Hepatocyte (in vitro differentiated cells): ENCODE results near the gene DCPS. TPM values are rescaled to one million over a fixed set of nuclear protein-coding genes. Genes with fewer than 3 reads are reported as not detected.

Experiments
- DNase-seq: peaks from one replicate; pipeline ENCODE4 v3.0.0-alpha.2; 2016; ENCODE audit warnings: low spot score
- H2AFZ ChIP-seq: fragments of 200-600 bp; sonication (generic); 2 replicates; pipeline ENCODE4 v1.6.0; 2016; ENCODE audit warnings: antibody characterized with exemption, mild to moderate bottlenecking
- H3K27ac ChIP-seq: fragments of 200-600 bp; sonication (generic); 2 replicates; pipeline ENCODE4 v1.5.1; 2016; ENCODE audit warnings: mild to moderate bottlenecking
- H3K27me3 ChIP-seq: fragments of 200-600 bp; sonication (generic); 2 replicates; pipeline ENCODE4 v1.6.1; 2016
- H3K36me3 ChIP-seq: fragments of 200-600 bp; sonication (generic); replicated peaks from 2 replicates; pipeline ENCODE4 v1.5.1; 2016; ENCODE audit warnings: low read depth; ENCODE audit not compliant: insufficient read depth
- H3K4me1 ChIP-seq: fragments of 200-600 bp; sonication (generic); 2 replicates; pipeline ENCODE4 v1.5.1; 2016; ENCODE audit warnings: mild to moderate bottlenecking, moderate library complexity; ENCODE audit not compliant: insufficient read depth
- H3K4me2 ChIP-seq: fragments of 200-600 bp; sonication (generic); 2 replicates; pipeline ENCODE4 v1.6.0; 2016
- H3K4me3 ChIP-seq: fragments of 200-600 bp; sonication (generic); 2 replicates; pipeline ENCODE4 v1.5.1; 2016; ENCODE audit warnings: mild to moderate bottlenecking
- H3K79me2 ChIP-seq: fragments of 200-600 bp; sonication (generic); 2 replicates; pipeline ENCODE4 v1.6.0; 2017; ENCODE audit warnings: mild to moderate bottlenecking
- H3K9me2 ChIP-seq: fragments of 200-600 bp; sonication (generic); replicated peaks from 2 replicates; pipeline ENCODE4 v1.6.0; 2017; ENCODE audit warnings: mild to moderate bottlenecking; ENCODE audit not compliant: insufficient read depth
- H3K9me3 ChIP-seq: fragments of 200-600 bp; sonication (generic); 2 replicates; pipeline ENCODE4 v1.5.1; 2016; ENCODE audit warnings: low read depth, mild to moderate bottlenecking
- H4K20me1 ChIP-seq: fragments of 200-600 bp; sonication (generic); 2 replicates; pipeline ENCODE4 v1.6.0; 2016; ENCODE audit warnings: mild to moderate bottlenecking; ENCODE audit not compliant: insufficient read depth, poor library complexity, severe bottlenecking
- CTCF ChIP-seq: fragments of 200-600 bp; sonication (generic); IDR thresholded peaks from 2 replicates; pipeline ENCODE4 v1.5.1; 2016; ENCODE audit warnings: antibody characterized with exemption, mild to moderate bottlenecking; ENCODE audit not compliant: poor library complexity
- EZH2 ChIP-seq: fragments of 200-600 bp; sonication (generic); IDR thresholded peaks from 2 replicates; pipeline ENCODE4 v1.6.1; 2016; ENCODE audit warnings: antibody characterized with exemption, mild to moderate bottlenecking, borderline replicate concordance
- EZH2phosphoT487 ChIP-seq: fragments of 200-600 bp; sonication (generic); IDR thresholded peaks from one replicate; pipeline ENCODE4 v1.6.1; 2018; ENCODE audit warnings: antibody characterized with exemption, mild to moderate bottlenecking, low read depth, moderate library complexity; ENCODE audit not compliant: unreplicated experiment, severe bottlenecking
- WGBS: methylation state at CpG from one replicate; pipeline ENCODE4 v1.1.6; 2016; ENCODE audit warnings: low lambda C conversion rate; ENCODE audit errors: missing lambda C conversion rate; 5-methylcytosine and 5-hydroxymethylcytosine counted together
- polyA plus RNA-seq: library from polyadenylated mRNA; unstranded; fragments of >200 nt; fragmentation: Nextera tagmentation; extraction: Ambion mirVana; gene quantifications from 2 replicates; pipeline ENCODE4 v1.2.1, GENCODE V29; 2016
- total RNA-seq: library from RNA; depleted of rRNA; stranded (reverse); fragments of >200 nt; gene quantifications from 2 replicates; pipeline ENCODE4 v1.2.3, GENCODE V29; 2014

The DCPS gene
- total and polyA plus RNA-seq, 2 experiments from 2014 or later: 6.5 to 16.8 TPM

DNA sequence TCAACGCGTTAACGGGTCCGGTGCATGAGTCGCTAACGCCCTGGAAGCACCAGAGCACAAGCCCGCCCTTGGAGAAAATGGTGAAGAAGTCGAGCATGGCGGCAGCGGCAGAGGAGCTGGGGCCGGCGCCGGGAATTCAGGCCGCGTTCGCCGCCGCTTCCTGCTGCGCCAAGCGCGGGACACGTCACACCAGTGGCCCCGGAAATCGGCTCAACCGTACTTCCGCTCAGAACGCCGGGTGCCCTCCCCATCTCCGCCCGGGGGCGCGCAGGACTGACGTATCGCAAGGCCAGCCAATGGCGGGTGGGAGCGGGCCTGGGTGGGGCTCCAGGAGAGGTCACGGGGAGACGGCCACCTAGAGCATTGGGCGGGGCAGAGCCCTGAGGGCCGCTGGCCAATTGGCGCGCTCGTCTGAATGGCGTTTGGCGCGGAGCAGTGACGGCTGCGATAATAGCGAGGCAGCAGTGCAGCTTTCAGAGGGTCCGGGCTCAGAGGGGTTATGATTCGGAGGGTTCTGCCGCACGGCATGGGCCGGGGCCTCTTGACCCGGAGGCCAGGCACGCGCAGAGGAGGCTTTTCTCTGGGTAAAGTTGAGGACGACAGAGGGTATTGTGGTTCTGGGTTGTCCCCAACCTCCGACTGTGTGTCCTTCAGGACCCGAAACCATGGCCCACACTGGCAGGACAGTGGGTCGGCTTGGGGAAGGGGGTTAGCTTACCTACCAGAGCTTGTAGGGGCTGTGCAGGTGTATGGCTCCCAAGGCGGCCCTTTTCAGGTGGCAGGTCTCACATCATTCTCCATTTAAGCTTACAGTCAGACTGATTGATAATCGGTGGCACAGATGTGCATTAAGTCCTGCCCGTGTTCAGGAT, 34.9 kb upstream of the DCPS start, which contains the start of the genes FOXRED1 and SRPRA:
Gene FOXRED1, plus strand, starts transcription at position 447 of the 872 bp plus-strand sequence. Its CDS starts 53 bp downstream, at position 500.
Gene SRPRA, minus strand, starts transcription at position 188 of the 872 bp plus-strand sequence. Its CDS starts 91 bp downstream, at position 97.
- Histone ChIP-seq H3K4me3 (peak within 1 kb of the TSS; percentile 87), H4K20me1 (peaks cover 6% of the 10 kb centered on the region), H3K79me2 (peaks cover 34% of the 10 kb centered on the region), H3K27me3 (no peaks in the 10 kb centered on the region), H3K9me3 (no peaks in the 10 kb centered on the region), H3K9me2 (no peaks in the 10 kb centered on the region), H3K27ac (peak within 1 kb of the TSS; percentile 93), H2AFZ (peak within 1 kb of the TSS; percentile 87), H3K4me2 (peak within 1 kb of the TSS; percentile 97), H3K36me3 (peaks cover 9% of the 10 kb centered on the region), H3K4me1 (peaks cover 17% of the 10 kb centered on the region)
- 1% methylated on average over 49 of the region's 64 CpGs for WGBS
- peak; percentile 100 for DNase-seq
- TF ChIP-seq EZH2phosphoT487 (no peak), CTCF (no peak), EZH2 (no peak)

DNA sequence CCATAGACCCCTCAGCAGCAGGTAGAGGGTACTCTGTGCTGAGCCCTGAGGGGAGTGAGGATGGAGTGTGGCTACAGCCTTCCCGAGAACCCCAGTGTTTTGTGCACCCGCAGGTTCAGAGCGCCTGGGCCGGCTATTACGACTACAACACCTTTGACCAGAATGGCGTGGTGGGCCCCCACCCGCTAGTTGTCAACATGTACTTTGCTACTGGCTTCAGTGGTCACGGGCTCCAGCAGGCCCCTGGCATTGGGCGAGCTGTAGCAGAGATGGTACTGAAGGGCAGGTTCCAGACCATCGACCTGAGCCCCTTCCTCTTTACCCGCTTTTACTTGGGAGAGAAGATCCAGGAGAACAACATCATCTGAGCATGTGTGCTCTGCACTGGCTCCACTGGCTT, 26.5 kb upstream of the DCPS start:
- Histone ChIP-seq H3K4me3 (no peak overlapping the region), H3K79me2 (no peaks in the 10 kb centered on the region), H3K4me2 (no peak overlapping the region), H3K4me1 (peaks cover 7% of the 10 kb centered on the region), H4K20me1 (no peaks in the 10 kb centered on the region), H3K36me3 (no peaks in the 10 kb centered on the region), H3K9me3 (no peaks in the 10 kb centered on the region), H3K9me2 (no peaks in the 10 kb centered on the region), H2AFZ (no peak overlapping the region), H3K27me3 (no peaks in the 10 kb centered on the region), H3K27ac (no peak overlapping the region)
- no peak for TF ChIP-seq CTCF
- WGBS: 89% methylated on average over 11 of the region's 11 CpGs
- DNase-seq: no peak

DNA sequence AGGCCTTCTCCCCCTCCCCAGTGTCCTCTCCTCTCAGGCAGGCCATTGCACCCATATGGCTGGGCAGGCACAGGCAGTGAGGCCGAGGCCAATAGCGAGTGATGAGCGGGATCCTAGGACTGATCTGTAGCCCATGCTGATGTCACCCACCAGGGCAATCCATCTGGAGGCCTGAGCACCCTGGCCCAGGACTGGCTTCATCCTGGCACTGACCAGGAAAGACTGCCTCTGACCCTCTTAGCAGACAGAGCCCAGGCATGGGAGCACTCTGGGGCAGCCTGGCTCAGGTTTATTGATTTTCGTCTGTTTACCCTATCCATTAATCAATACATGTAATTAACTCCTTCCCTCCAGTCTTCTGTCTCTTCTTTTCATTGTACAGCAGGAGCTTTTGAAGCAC, 26.1 kb upstream of the DCPS start:
- no peaks in the 10 kb centered on the region for H3K79me2 ChIP-seq
- H3K9me3 ChIP-seq: no peaks in the 10 kb centered on the region
- no peaks in the 10 kb centered on the region for H3K9me2 ChIP-seq
- no peak overlapping the region for H3K4me3 ChIP-seq
- H3K4me2 ChIP-seq: no peak overlapping the region
- H3K27me3 ChIP-seq: no peaks in the 10 kb centered on the region
- 91% methylated on average over 4 of the region's 4 CpGs for WGBS
- H3K27ac ChIP-seq: no peak overlapping the region
- no peaks in the 10 kb centered on the region for H4K20me1 ChIP-seq
- TF ChIP-seq EZH2phosphoT487 (no peak), EZH2 (no peak), CTCF (no peak)
- DNase-seq: no peak
- no peaks in the 10 kb centered on the region for H3K36me3 ChIP-seq
- peaks cover 8% of the 10 kb centered on the region for H3K4me1 ChIP-seq
- H2AFZ ChIP-seq: no peak overlapping the region
